ENCODE data around the gene BARX1. TPM values are rescaled to one million over a fixed set of nuclear protein-coding genes. Genes with fewer than 3 reads are reported as not detected.

BARX1 gene
- total and polyA plus RNA-seq, 2 donors (not counting 1 experiment from before 2014, with no cell fraction given), result not detected

DNA sequence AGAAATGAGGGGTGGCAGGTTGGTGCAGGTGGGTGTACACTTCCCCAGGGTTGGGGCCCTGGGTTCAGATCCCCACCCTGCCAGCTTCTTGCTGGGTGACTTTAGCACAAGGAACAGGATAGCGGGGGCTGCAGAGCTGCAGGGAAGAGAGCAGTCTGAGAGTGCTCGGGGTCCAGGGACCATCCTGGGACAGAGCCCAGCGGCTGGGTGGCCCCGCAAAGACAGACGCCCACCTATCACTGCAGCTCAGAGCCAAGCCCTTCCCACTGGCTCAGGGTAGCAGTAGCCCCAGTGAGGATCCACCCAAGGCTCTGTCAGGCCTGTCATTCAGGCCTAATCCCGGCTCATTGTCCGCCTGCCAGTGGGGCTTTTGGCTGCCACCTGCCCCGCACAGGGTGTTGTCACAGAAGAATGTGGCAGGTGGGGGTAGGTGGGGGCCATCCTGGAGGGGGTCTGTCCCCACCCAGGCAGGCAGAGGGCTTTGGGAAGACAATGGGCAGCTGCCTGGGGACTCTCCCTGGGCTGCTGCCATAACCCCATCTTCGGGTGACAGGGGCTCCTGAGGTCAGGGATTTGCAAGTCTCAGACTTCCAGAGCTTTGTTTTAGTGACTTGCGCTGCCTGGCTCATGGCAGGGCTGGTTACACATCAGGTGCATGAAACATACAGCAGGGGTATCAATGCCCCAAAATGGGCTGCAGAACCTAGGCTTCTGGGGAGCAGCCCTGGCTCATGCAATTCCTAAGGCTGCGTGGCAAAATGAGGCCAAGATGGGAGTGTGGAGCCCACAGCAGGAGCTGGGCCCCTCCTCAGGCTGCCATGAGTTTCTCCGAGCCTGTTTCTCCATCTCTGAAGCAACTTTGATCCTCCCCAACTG lies 52.1 kb downstream of the BARX1 start:
- Histone ChIP-seq H4K20me1 (ENCODE audit: control insufficient read depth, extremely low read depth, insufficient read depth, low read length) (no peaks in the 10 kb centered on the region), H3K27me3 (ENCODE audit: control insufficient read depth, insufficient read depth, low read length) (no peaks in the 10 kb centered on the region), H2AFZ (ENCODE audit: low read length) (no peak overlapping the region), H3K36me3 (ENCODE audit: control insufficient read depth, insufficient read depth, low read length) (no peaks in the 10 kb centered on the region), H3K9ac (ENCODE audit: insufficient read depth, low read length) (no peak overlapping the region), H3K4me3 (replicated peaks in 1 of 4; ENCODE audit: control extremely low read depth in 1 of 4, insufficient read depth in 1 of 4, low read depth in 3 of 4, low read length in 4 of 4) (no peak overlapping the region), H3K4me1 (ENCODE audit: control insufficient read depth, extremely low read depth, insufficient read depth, low read length) (no peaks in the 10 kb centered on the region), H3K4me2 (ENCODE audit: extremely low read depth, insufficient read depth, low read length) (no peak overlapping the region), H3K27ac (ENCODE audit: insufficient read depth, low read length) (no peak overlapping the region), H3K79me2 (ENCODE audit: control insufficient read depth, insufficient read depth, low read length) (no peaks in the 10 kb centered on the region), H3K9me3 (ENCODE audit: control insufficient read depth, insufficient read depth, low read depth, low read length) (no peaks in the 10 kb centered on the region)
- no peak for TF ChIP-seq CTCF (conservative IDR thresholded peaks at IDR 0.05 in 1 of 2, IDR thresholded peaks at IDR 0.05 in 1 of 2; ENCODE audit: low read depth in 1 of 2, low read length in 2 of 2)
- no peak for TF ChIP-seq EZH2 (IDR thresholded peaks at IDR 0.05; ENCODE audit: low read length, missing control alignments)
- DNase-seq (ENCODE audit: low read depth in 2 of 2), result no peak

GRCh38 chr9:93902051-93902779 lies 52.9 kb downstream of the BARX1 start:
- TF ChIP-seq CTCF (conservative IDR thresholded peaks at IDR 0.05 in 1 of 2, IDR thresholded peaks at IDR 0.05 in 1 of 2; ENCODE audit: low read depth in 1 of 2, low read length in 2 of 2), result no peak
- no peak for TF ChIP-seq EZH2 (IDR thresholded peaks at IDR 0.05; ENCODE audit: low read length, missing control alignments)
- Histone ChIP-seq H3K36me3 (ENCODE audit: control insufficient read depth, insufficient read depth, low read length) (no peaks in the 10 kb centered on the region), H3K9me3 (ENCODE audit: control insufficient read depth, insufficient read depth, low read depth, low read length) (no peaks in the 10 kb centered on the region), H3K27ac (ENCODE audit: insufficient read depth, low read length) (no peak overlapping the region), H3K4me3 (replicated peaks in 1 of 4; ENCODE audit: control extremely low read depth in 1 of 4, insufficient read depth in 1 of 4, low read depth in 3 of 4, low read length in 4 of 4) (no peak overlapping the region), H3K27me3 (ENCODE audit: control insufficient read depth, insufficient read depth, low read length) (no peaks in the 10 kb centered on the region), H3K4me2 (ENCODE audit: extremely low read depth, insufficient read depth, low read length) (no peak overlapping the region), H2AFZ (ENCODE audit: low read length) (no peak overlapping the region), H3K4me1 (ENCODE audit: control insufficient read depth, extremely low read depth, insufficient read depth, low read length) (no peaks in the 10 kb centered on the region), H3K9ac (ENCODE audit: insufficient read depth, low read length) (no peak overlapping the region), H3K79me2 (ENCODE audit: control insufficient read depth, insufficient read depth, low read length) (no peaks in the 10 kb centered on the region), H4K20me1 (ENCODE audit: control insufficient read depth, extremely low read depth, insufficient read depth, low read length) (no peaks in the 10 kb centered on the region)
- no peak for DNase-seq (ENCODE audit: low read depth in 2 of 2)

Other genes starting within 250 kb of the BARX1 start
- gene PTPDC1, start 129.1 kb upstream of the BARX1 start, total RNA-seq, result 5.9 and 7.6 TPM in 2 replicates
- gene PTPDC1, start 129.1 kb upstream of the BARX1 start, polyA plus RNA-seq, result 3.8 and 4.4 TPM in 2 replicates

All from fibroblast of lung (primary cell).